ENCODE results near the gene PLA2G2F. TPM values are rescaled to one million over a fixed set of nuclear protein-coding genes. Genes with fewer than 3 reads are reported as not detected.

The PLA2G2F gene
- total and polyA plus RNA-seq, 8 donors, result not detected

GRCh38 chr1:20167126-20167525 lies 28.0 kb downstream of the PLA2G2F start:
- no peak overlapping the region for H3K27ac ChIP-seq
- H3K4me3 ChIP-seq, result no peak overlapping the region
- no peak for TF ChIP-seq CTCF (IDR thresholded peaks at IDR 0.05)
- intact Hi-C loops (cut with DNase I), result no loop called here
- WGBS, 2 donors, result 72 to 74% methylated on average over 8 of the region's 8 CpGs
- no peaks in the 10 kb centered on the region for H3K27me3 ChIP-seq
- no peaks in the 10 kb centered on the region for H3K4me1 ChIP-seq
- ATAC-seq, result no peak
- H3K9me3 ChIP-seq, result no peaks in the 10 kb centered on the region
- no peak for FAIRE-seq
- H3K36me3 ChIP-seq, result no peaks in the 10 kb centered on the region
- DNase-seq, result no peak

GRCh38 chr1:20168564-20169491 lies 29.7 kb downstream of the PLA2G2F start:
- H3K36me3 ChIP-seq, result no peaks in the 10 kb centered on the region
- H3K9me3 ChIP-seq, result no peaks in the 10 kb centered on the region
- no peaks in the 10 kb centered on the region for H3K4me1 ChIP-seq
- no peak for FAIRE-seq
- ATAC-seq, result no peak
- TF ChIP-seq CTCF (IDR thresholded peaks at IDR 0.05), result no peak
- H3K27ac ChIP-seq, result no peak overlapping the region
- 74 to 80% methylated on average over 9 of the region's 9 CpGs for WGBS, 2 donors
- no peaks in the 10 kb centered on the region for H3K27me3 ChIP-seq
- intact Hi-C loops (cut with DNase I), result no loop called here
- no peak for DNase-seq
- no peak overlapping the region for H3K4me3 ChIP-seq

- FAIRE-seq (no peak), DNase-seq (no peak), ATAC-seq (no peak)
- Histone ChIP-seq H3K9me3 (no peaks in the 10 kb centered on the region), H3K27ac (no peak overlapping the region), H3K36me3 (no peaks in the 10 kb centered on the region), H3K27me3 (no peaks in the 10 kb centered on the region), H3K4me1 (no peaks in the 10 kb centered on the region), H3K4me3 (no peak overlapping the region)
- intact Hi-C loops (cut with DNase I), result no loop called here
- WGBS, 2 donors, result 68 to 69% methylated on average over 5 of the region's 5 CpGs
- TF ChIP-seq CTCF (IDR thresholded peaks at IDR 0.05), result no peak
Observed at GRCh38 chr1:20169932-20170331, 30.8 kb downstream of the PLA2G2F start.

GRCh38 chr1:20172033-20172590 lies 33.0 kb downstream of the PLA2G2F start:
- intact Hi-C loops (cut with DNase I), result no loop called here
- Histone ChIP-seq H3K4me1 (no peaks in the 10 kb centered on the region), H3K27ac (no peak overlapping the region), H3K27me3 (no peaks in the 10 kb centered on the region), H3K36me3 (no peaks in the 10 kb centered on the region), H3K4me3 (no peak overlapping the region), H3K9me3 (no peaks in the 10 kb centered on the region)
- no peak for TF ChIP-seq CTCF (IDR thresholded peaks at IDR 0.05)
- WGBS, 2 donors, result 78 to 80% methylated on average over 12 of the region's 12 CpGs
- FAIRE-seq, result no peak
- ATAC-seq, result peak in 1 of 4 donors; percentile 48
- DNase-seq, result no peak
